HG02840 (cell line): ENCODE results near the gene ADGRG6.
"Not testable (repeated sequence)": the region's sequence is repeated elsewhere in the genome, so short reads cannot be mapped to it uniquely, and the experiment has no call there.

Experiments used
- ATAC-seq: cut with Tn5 transposase; IDR thresholded peaks from one replicate; pipeline ENCODE4 v1.9.1; 2021; ENCODE audit warnings: mild to moderate bottlenecking, moderate library complexity, moderate number of reproducible peaks; ENCODE audit not compliant: unreplicated experiment, low FRiP score

ADGRG6 gene

GRCh38 chr6:142400495-142400894 lies 98.7 kb downstream of the ADGRG6 start:
- no peak for ATAC-seq

GRCh38 chr6:142401838-142402237 lies 100.0 kb downstream of the ADGRG6 start:
- no peak for ATAC-seq

- no peak for ATAC-seq
These were observed 102.9 kb downstream of the ADGRG6 start for GRCh38 chr6:142404751-142405150.

DNA sequence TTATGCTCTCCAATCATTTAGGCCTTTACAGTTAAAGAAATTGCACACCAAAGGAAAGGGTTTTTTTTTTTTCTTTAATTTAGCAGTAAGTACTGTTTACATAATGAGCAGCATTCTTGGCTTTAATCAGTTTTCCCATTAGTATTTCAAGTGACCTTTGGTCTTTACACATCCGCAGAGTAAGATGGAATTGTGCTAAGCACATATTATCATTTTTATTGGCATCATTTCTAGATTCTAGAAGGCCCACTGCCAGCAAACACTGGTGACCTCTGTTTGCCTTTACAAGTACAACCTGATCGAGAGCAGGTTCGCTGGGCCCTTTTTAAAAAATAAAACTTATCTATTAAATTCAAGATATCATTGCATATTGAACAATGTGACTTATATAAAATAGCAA lies 104.3 kb downstream of the ADGRG6 start:
- ATAC-seq: no peak

- no peak for ATAC-seq
These were observed 106.0 kb downstream of the ADGRG6 start for GRCh38 chr6:142407685-142408273.

GRCh38 chr6:142408409-142408808 lies 106.6 kb downstream of the ADGRG6 start:
- ATAC-seq: no peak

DNA sequence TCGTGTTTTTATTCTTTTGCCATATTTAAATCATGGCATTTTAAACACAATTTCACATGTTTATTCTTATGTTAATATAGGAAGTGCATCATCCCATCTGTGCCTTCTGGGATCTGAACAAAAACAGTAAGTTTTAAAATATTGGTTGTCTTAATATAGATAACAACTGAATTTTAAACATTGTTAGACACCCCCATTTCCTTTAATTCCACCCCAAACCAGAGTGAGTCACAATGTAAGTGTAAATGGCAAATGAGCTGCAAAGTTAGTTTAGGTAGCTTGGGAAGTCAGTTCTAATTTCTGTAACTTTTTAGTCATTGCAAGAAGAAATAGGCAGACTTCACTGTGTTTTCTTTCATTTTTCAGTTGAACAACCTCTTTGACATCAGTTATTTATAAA lies 108.0 kb downstream of the ADGRG6 start:
- no peak for ATAC-seq

GRCh38 chr6:142411145-142411544 lies 109.3 kb downstream of the ADGRG6 start:
- no peak for ATAC-seq

- no peak for ATAC-seq
These were observed 110.4 kb downstream of the ADGRG6 start for GRCh38 chr6:142412241-142412640.

DNA sequence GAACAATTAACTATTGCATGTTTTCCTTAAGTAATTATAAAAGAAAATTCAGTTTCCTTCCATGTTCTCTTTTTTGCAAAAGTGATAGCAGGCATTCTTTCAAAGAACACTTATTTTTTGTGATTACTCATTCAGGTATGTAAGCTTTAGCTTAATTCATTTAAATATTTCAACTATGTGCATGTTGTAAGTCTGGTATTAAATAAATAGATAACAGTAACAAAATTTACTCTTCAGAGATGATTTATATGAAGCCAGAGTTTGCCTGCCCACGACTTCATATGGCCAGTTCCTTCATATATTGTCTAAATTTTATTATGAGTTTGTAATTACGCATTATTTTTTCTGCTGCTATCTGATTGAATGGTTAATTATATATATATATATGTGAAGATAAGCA lies 110.9 kb downstream of the ADGRG6 start:
- no peak for ATAC-seq

DNA sequence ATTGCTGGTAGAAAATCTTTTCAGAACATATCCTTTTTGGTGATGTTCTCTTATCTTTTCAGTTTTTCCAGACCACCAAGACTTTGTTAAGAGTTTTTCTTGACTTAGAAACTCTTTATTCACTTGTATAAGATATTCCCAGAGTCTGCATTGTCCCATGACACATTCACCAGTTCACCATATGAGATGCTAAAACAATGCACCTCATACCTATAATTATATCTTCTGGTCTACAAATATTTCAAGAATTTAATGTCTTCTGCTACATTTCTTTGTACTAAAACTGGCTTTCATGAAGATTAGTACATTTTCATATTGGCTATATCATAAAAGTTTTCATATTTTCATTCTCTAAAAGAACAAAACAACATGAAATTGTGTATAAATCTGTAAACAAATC lies 111.3 kb downstream of the ADGRG6 start:
- ATAC-seq: no peak

GRCh38 chr6:142414462-142415250 lies 112.8 kb downstream of the ADGRG6 start:
- ATAC-seq: no peak

GRCh38 chr6:142416179-142416578 lies 114.4 kb downstream of the ADGRG6 start:
- ATAC-seq: no peak

GRCh38 chr6:142416686-142417085 lies 114.9 kb downstream of the ADGRG6 start:
- ATAC-seq: no peak

- no peak for ATAC-seq
These were observed 115.5 kb downstream of the ADGRG6 start for GRCh38 chr6:142417331-142417750.

DNA sequence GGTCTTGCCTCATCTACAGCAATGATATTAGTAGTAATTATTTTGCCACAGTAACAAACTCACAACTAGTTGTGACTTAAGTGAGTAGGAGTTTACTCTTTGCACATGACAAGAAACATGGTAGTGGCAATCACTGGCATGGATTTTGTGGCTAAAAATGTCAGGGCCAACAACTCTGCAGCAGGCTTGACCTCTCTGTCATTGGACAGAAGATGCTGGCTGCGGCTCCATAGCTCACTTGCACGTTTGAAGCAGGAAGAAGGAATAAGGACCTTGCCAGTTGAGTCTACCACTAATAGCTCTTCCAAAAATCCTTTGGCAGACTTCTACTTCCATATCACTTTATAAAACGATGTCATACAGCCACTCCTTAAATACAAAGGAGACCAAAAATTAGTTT lies 117.3 kb downstream of the ADGRG6 start:
- ATAC-seq: no peak

DNA sequence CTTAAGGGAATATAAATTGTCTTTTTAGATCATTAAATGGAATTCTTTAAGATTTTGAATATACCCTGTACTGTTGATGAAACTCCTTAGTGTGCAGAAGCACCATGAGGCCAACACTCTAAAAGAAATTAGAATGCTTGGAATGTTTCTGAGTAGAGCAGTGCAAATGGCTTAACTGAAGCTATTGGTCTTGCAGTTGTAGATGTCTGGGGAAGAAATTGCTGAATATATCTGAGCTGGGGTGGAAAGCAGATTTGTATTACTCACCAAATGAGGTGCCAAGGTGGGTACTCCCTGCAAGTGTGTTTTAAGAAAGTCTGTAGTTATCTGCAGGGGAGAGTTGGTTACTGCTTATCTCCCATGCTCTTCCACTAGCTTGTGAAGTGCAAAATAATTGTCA lies 119.0 kb downstream of the ADGRG6 start:
- no peak for ATAC-seq

DNA sequence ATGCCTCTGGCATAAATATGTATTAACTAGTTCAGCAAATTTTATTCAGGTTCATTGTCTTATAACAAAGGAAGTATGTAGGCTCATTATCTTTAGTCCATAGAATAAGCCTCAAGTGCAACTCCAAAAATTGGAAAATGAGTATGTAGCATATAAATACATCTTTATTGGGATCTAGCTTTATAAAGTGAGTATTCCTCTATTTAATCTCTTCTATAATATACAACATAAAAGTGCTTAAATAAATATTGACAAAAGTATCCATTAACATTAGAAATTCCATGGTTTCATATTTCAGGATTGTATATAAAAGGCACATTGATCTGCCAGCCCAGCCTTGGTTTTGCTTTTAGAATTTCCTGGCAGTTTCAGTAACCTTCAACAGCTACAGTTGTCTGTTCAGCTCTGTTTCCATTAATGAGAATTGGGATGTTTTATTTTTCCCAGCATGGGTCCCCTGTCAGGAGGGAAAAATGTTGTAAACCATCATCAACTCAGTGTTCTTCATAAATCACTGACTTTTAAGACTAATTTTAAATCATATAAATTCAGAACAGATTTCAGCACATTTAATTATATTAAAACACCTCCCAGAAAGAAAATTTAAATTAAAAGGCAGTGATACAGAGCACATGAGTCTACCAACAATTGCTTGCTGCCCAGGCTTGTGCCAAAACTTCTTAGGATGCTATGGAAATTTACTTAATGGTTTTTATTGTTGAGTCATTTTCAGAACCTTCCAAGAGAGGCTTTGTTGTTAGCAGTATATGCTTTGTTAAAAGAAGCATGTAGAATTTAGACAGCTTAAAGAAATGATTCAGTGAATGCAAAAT lies 119.7 kb downstream of the ADGRG6 start:
- ATAC-seq: no peak

DNA sequence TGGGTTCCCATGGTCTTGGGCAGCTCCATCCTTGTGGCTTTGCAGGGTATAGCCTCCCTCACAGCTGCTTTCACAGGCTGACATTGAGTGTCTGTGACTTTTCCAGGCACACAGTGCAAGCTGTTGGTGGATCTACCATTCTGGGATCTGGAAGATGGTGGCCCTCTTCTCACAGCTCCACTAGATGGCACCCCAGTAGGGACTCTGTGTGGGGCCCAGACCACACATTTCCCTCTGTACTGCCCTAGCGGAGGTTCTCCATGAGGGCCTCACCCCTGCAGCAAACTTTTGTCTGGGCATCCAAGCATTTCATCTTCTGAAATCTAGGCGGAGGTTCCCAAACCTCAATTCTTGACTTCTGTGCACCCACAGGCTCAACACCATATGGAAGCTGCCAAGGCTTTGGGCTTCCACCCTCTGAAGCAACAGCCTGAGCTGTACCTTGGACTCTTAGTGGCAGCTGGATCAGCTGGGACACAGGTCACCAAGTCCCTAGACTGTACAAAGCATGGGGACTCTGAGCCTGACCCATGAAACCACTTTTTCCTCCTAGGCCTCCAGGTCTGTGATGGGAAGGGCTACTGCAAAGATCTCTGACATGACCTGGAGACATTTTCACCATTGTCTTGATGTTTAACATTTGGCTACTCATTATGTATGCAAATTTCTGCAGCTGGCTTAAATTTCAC lies 124.8 kb downstream of the ADGRG6 start:
- not testable (repeated sequence) for ATAC-seq

GRCh38 chr6:142428468-142428867 lies 126.7 kb downstream of the ADGRG6 start:
- not testable (repeated sequence) for ATAC-seq

GRCh38 chr6:142429195-142429594 lies 127.4 kb downstream of the ADGRG6 start:
- no peak for ATAC-seq
